Myocyte (in vitro differentiated cells): ENCODE results near the gene FBXO31. TPM values are rescaled to one million over a fixed set of nuclear protein-coding genes. Genes with fewer than 3 reads are reported as not detected.

ENCODE experiments used
- DNase-seq: peaks from one replicate; pipeline ENCODE4 v3.0.0-alpha.2; 2012; ENCODE audit warnings: low read depth
- total RNA-seq: library from RNA; depleted of rRNA; stranded (reverse); fragments of >200 nt; gene quantifications from 2 replicates; pipeline ENCODE4 v1.2.3, GENCODE V29; 2014

Gene FBXO31
- total RNA-seq, 1 donor from 2014 or later: 38.9 TPM

DNA sequence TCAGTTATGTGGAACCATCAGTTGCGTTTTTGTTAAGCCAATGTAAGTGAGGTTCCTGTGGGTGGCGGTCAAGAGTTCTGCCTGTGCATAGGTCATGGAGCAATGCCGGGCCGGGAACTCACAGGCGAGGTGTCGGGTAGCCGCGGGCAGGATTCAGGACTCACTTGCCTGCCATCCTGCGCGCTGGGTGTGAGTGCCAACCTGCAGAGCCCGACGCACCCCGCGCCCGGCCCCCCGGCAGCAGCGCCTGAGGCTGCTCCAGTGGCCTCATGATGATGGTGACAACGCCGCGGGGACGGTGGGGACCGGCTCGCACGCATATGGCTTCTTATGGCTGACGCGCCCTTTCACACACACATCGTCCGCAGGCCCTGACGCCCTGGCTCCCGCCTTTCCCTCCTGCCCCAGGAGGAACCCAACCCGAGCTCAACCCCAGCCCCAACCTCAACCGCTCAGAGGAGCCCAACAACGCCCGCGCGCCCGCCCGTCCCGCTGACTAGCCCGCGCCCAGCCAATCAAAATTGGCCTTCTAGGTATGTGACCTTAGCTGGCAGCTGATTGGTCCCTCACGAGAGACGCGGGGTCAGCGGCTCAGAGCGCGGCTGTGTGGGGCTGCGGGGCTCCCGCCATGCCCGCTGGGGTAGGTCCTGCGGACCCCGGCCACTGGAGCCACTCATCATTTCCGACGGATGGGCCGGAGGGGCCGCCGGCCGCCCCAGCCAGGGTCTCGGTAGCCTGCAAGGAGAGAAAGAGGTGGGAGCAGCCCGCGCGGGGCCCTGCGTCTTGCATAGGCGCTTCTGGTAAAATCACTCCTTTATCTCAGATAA lies 66.4 kb downstream of the FBXO31 start, which contains the start of gene C16orf95:
C16orf95 (minus strand) TSS at position 470 of the 827 bp plus-strand sequence; CDS start at position 320, 150 bp downstream.
- DNase-seq: peak; percentile 96

DNA sequence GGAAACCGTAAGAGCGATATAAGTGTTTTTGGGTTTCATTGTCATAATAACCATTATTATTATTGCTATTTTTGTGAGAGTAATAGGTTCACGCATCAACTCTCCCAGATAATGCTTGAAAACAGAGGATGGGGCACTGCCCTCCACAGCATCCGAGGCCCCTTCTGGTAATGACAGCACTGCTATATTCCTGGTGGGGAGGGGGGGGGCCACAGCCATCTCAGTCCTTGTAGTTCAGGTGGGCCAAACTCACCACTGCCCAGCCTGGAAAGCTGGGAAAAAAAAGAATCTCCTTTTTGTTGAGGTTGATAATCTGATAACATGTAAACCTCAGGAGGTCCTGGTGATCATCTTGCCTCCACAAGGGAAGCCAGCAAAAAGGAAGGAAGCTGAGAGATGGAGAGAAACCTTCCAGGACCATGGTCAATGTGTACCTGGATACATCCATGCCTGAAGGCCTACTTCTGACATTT lies 67.1 kb downstream of the FBXO31 start:
- no peak for DNase-seq

DNA sequence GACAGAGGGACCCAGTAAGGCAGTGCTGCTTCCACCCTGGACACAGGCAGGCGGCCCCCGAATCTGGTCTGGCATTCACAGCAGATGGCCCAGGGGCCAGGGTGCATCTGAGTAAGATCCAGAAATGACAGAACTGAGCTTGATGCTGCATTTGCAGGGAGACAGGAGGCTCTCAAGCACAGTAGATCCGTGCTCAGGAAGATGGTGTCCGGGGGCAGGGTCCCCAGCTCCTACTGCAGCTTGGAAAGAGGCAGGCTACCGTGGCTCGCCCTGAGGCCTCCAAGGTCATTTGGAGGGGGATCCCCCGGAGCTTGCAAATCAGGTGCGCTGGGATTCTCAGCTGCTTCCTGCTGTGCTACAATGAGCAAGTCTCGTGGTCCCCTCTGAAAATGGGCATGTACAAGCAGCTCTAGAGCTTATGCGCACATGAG lies 68.6 kb downstream of the FBXO31 start:
- DNase-seq: no peak

DNA sequence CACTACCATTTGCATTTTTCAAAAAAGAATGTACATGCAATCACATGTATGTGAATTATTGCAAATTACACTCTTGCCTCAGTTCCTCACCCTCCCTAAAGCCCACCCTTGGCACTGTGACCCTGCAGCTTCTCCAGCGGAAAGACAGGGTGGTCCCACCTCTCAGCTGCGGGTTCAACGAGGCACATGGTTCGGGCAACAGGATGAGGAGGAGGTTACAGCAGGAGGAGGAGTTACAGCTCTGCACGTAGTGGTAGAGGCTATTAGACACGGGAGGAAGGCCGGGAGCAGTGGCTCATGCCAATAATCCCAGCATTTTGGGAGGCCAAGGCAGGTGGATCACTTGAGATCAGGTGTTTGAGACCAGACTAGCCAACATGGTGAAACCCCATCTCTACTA lies 71.6 kb downstream of the FBXO31 start:
- DNase-seq: no peak

DNA sequence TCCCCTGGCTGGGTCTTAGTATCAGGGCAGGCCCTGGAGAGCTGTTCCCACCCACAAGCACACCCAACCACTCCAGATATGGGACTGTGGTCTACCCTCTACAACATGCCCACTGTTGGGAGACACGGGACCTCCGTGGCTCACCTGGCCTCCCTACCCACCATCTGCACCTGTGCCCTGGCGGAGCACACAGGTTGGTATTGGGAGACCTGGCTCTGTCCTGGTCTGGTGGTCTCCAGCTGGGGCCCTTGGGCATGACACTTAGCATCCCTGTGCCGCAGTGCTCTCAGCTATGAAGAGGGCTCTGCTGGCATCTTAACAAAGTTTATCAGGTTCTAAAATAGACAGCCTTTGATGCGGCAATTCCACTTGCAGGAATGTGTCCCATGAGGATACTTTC lies 72.2 kb downstream of the FBXO31 start:
- DNase-seq: no peak

DNA sequence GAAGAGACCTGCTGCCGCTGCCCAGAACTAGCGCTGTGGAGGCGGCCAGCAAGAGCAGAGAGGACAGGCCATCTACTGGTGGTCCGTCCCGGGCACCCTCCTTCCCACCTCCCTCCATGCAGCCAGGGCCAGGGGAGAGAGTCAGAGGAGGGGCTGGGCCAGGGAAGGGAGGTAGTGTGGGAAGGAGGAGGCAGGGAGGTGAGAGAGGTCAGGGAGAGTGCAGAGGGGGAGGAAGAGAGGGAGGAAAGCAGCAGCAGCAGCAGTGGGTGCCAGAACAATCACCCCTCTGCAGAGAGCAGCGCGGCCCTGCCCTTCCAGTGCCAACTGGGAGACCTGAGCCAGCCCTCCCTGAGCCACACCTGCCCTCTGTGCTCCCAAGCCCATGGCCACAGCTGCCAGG lies 73.0 kb downstream of the FBXO31 start:
- DNase-seq: no peak

DNA sequence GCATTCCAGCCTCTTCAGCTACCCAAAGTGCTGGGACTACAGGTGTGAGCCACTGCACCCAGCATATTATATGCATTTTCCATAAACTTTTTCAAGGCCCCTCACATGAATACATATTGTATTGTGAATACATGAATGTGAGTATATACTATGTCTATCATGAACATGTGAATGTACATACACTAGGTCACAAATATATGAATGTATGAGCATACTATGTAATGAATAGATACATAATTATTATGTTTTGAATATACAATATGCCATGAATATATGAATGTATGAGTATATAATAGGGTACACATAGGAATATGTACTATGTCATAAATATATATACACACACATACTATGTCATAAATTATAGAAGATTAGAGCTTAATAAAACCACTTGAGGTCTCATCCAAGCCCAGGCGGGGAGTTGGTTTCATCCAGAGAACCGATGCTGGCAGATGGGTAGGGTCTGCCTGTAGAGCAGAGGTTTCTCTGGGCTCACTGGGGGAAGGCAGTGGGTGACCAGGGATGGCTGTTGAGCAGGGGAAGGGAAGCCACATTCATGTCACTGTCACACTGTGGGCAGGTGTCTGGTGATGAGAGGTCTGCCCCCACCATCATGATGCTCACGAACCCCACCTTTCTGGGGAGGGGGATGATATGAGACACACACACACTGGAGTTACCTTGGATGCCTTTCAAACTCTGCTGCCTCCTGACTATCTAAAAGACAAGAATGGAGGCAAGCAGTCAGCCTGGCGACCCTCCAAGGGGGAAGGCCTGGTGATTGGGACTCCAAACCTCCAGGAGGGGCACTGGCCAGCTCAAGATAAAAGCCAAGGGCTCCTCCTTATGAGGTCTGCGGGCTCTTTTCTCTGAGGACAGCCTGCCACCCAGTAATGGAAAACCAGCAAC lies 73.7 kb downstream of the FBXO31 start:
- DNase-seq: no peak

DNA sequence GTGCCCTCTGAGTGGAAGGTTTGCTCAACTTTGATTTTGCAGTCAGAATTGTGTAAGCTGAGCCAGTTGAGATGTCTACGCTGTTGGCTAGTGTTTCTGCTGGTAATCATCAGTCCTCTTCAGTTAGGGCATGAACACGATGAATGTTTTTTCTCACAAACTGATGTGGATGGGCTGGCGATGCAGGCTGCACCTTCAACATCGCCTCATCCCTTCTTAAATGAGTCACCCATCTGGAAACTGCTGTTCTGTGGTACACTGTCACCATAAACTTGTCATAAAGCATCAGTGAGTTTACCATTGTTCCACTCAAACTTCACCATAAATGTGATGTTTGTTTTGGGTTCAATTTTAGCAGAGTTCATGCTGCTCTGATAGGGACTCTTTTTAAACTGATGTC lies 74.8 kb downstream of the FBXO31 start:
- DNase-seq: no peak

DNA sequence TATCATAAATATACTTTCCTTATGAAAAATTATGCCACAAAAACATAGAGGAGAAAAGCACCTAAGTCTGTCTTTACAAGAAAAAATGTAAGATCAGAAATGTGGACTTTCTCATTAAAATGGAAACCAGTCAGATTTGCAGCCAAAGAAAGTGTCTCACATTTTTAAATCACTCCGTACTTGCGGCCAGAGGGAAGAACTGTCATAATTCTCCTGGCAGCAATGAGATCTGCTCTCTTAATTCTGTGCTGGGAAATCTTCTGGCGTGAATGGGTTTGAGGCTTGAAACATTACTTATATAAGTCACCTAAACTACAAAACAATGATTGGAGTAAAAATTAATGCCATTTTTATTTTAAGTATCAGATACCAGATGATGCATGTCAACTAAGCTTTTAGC lies 77.1 kb downstream of the FBXO31 start:
- no peak for DNase-seq

DNA sequence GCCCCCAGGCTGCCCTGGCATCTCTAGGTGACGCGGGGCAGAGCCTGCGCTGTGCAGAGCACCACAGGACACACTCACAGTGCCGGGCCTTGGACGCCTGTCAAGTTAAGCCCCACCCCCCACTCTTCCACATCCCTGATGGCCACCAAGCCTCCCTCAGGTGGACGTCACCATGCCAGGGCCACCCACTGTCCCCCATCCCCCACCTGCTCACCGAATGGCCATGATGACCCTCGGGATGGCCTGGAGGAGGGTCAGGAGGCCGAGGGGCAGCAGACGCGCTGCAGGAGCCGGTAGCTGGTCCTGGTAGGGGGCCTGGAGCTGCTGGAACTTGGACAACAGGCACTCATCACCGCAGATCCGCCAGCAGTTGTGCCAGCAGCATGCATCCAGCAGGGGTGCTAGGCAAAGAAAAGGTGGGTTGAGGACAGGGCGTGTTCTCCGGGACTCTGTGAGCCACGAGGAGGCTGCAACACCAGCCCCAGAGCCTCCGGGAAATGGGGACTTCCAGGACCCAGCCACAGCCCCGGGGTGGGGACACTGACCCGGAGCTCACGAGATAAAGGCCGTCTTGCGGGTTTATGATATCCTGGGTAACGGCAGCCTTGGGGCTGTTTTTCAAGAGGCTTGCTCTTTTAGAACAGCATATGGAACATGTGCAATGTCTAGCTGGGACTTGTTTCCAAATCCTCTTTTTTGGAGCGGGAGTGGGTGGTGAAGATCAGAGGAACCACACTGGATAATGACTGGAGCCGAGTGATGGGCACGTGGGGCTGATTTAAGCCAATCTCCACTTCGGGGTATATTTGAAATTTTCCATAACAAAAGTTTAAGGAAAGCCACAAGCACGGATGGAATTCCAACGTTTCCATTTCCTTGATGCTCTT lies 77.8 kb downstream of the FBXO31 start:
- no peak for DNase-seq

DNA sequence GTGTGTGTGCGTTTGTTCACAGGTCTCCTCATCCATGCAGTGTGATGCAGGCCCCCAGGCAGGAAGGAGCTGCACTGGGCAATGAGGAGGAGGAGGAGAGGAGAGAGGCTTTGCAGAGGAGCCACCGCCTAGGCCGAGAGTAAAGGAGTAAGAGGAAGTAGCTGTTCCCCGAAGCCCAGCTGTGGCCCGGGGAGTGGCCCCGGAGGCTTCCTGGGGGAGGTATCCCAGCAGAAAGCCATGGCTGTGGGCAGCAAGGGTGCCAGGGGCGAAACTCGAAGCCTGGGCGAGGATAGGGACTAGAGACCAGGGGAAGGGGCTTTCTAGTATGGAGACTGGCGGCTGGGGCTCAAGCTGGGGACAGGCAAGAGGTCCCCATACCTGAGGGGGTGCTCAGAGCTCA lies 78.6 kb downstream of the FBXO31 start:
- DNase-seq: no peak

DNA sequence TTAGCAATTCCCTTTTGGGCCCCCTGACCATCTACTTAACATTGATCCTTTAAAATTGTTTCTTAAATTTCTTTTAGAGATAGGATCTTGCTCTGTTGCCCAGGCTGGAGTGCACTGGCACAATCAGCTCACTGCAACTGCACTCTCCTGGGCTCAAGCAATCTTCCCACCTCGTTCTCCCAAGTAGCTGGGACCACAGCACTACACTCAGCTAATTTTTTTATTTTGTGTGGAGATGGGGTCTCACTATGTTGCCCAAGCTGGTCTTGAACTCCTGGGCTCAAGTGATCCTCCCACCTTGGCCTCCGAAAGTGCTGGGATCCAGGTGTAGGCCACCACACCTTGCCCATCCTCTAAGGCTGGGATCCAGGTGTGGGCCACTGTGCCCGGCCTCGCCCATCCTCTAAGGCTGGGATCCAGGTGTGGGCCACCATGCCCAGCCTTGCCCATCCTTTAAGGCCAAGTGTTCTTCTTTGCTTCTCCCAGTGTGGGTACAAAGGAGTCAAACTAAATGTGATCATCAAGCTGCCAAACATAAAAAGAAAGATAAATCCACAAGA lies 79.5 kb downstream of the FBXO31 start:
- no peak for DNase-seq

DNA sequence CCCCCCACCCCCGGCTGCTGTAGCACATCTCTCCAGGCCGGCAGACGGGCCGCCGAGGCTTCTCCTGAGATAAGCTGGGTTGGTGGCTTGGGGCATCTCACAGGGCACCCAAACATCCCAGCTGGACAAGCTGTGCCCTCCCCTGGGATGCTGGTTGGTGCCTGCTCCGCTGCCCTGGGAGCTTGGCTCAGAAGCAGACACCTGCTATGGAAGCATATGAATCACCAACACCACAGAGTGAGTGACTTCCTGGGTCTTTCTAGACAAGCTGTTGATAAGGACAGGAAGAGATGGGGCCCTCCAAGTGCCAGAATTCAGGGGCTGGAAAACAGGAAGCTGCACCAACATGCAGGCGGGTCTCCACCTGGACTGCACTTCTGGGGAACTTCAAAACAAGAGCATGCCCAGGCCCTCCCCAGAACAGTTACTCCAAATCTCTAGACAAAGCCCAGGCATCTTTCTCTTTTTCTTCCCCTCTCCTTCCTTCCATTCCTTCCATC lies 80.1 kb downstream of the FBXO31 start:
- peak; percentile 76 for DNase-seq

DNA sequence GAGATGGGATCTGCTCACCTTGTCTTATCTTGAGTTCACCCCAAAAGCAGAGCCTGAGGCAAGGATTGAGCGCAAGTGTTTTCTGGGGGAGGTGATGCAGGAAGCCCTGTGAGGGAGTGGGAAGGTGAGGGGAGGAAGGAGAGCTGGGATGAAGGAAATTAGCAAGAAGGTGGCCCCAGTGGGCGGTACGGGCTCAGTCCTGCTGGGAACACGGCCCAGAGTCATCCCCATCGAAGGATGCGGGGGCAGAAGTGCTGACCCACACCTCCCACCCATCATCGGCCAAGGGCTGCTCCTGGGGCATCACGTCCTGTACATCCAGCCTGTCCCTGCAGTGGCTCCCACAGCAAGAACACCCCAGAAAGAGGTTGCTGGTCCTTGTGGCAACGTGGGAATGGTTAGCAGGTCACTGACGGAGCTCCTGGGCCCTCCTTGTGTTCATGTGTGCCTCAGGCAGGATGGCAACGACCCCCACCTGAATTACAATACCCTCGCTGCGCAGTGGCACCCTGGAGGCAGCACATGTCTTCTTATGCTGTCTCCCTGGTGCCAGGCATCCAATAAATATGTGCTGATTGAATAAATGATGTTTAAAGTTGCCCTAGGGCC lies 84.6 kb downstream of the FBXO31 start:
- DNase-seq: no peak

DNA sequence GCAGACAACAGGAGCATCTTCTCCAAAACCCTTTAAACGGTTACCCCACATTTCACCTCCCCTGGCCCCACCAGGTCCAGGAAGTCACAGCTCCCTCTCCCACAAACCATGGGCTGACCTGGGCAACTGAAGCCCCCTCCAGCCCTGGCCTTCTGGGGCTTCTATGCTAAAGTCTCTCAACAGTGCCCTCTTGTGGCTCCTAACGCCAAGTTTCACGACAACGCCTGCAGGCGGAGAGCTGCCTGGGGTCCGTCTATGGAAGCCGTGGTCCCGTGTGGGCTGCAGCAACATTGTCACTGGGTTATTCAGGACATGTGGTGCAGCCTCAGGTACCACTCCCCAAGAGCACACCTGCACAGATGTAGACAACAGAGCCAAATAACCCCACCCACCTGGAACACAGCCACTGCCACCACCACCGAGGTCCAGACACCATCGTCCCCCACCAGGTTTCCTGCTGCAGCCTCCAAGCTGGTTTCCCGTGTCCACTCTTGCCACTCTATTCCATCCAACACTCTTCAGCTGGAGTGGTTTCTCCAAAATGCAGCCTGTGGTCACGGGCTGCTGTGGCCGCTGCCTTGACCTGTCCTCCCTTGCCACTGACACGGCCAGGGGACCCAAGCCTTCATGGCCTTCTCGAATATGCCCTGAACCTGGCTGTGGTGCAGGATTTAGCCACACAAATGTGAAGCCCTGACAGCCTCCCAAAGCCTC lies 85.5 kb downstream of the FBXO31 start:
- peak; percentile 31 for DNase-seq

DNA sequence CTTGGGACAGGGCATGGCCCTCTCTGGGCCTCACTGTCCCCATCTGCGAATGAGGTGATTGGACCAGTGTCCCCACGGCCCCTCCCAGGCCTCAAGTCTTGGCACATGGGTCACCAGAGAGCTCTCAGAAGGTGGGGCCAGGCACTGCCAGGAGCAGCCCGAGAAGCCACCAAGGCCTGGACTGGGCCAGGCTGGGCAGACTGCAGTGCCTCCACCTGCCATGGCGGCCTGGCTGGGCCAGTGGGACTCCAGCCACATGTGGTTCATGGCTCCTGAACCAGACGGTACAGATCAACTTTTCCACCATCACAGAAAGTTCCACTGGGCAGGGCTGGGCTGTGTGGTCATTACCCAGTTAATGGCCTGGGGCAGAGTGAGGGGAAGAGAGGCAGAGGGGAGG lies 86.2 kb downstream of the FBXO31 start:
- DNase-seq: no peak

DNA sequence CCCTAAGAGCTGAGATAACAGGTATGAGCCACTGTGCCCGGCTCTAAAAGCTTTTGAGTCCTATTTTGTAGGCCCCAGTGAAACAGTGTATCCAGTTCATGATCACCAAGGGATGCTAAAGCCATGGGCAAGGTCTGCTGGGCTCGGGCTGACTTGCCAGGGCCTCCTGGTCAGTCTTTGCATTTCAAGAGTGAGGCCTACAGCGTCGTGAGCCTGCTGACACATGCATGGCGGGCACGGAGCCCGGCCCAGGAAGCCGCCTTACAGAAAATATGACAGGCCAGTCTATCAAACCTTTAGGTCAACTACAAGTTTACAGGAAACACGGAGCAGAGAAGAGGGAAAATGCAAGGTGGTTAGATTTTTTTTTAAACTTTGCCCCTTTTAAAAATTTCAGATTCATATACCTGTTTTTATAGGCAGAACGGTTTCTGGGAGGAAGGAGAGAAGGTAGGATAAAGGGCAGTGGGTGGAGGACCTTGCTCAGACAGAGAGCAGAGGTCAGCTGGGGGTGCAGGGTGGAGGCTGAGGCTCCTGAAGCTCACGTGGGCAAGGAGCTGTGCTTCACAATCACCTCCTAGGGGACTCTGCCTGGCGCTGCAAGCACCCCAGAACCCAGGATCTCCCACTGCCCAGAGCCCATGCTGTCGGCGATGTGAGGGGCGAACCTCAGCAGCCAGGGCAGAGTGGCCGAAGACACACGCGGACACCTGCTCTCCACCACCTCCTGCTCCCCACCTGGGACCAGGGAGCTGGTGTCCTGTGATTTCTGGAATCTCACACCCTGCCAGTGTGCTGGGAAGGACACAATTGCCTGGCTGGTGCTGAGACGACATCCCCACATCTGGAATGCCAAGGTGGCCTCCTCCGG lies 87.7 kb downstream of the FBXO31 start:
- no peak for DNase-seq

DNA sequence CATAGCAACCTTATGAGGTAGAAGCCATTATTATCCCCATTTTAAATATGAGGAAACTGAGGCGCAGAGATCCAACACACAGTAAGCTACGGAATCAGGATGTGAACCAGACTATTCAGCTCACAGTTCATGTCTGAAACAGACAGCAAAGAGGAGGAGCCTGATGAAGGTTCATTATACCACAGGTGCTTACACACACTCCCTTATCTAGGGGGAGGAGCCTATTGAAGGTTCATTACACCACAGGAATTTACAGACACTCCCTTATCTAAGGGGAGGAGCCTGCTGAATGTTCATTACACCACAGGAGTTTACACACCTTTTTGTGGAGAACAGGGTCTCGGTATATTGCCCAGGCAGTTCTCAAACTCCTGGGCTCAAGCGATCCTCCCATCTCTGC lies 88.3 kb downstream of the FBXO31 start:
- DNase-seq: no peak
